Liver (tissue), 9 donors: ENCODE data around the gene CAVIN1. TPM values are rescaled to one million over a fixed set of nuclear protein-coding genes. Genes with fewer than 3 reads are reported as not detected.
"Not testable (repeated sequence)": the region's sequence is repeated elsewhere in the genome, so short reads cannot be mapped to it uniquely, and the experiment has no call there.

Experiments
- DNase-seq: peaks from one replicate; pipeline ENCODE4 v3.0.0-alpha.2; 2017; ENCODE audit warnings: low spot score
- H3K27ac ChIP-seq, 2 donors: one replicate each; pipeline ENCODE4 v1.7.0; 2013; ENCODE audit warnings: inconsistent platforms in 2 of 2, low read length in 2 of 2, control low read depth in 1 of 2, low read depth in 1 of 2, mild to moderate bottlenecking in 1 of 2
- H3K27me3 ChIP-seq, 4 donors: one replicate each; pipeline versions ENCODE4 v1.6.1 to v1.7.0; 2013; ENCODE audit warnings: low read length in 3 of 4, inconsistent platforms in 1 of 4, mild to moderate bottlenecking in 1 of 4, moderate library complexity in 1 of 4; ENCODE audit not compliant: control insufficient read depth in 4 of 4, insufficient read depth in 4 of 4
- H3K36me3 ChIP-seq, 4 donors: one replicate each; pipeline versions ENCODE4 v1.6.1 to v1.7.0; 2013; ENCODE audit warnings: low read length in 3 of 4, mild to moderate bottlenecking in 3 of 4, low read depth in 1 of 4, moderate library complexity in 1 of 4; ENCODE audit not compliant: control insufficient read depth in 4 of 4, insufficient read depth in 3 of 4
- H3K4me1 ChIP-seq, 4 donors: one replicate each; pipeline versions ENCODE4 v1.6.1 to v1.7.0; 2013; ENCODE audit warnings: low read length in 3 of 4, mild to moderate bottlenecking in 3 of 4, moderate library complexity in 1 of 4; ENCODE audit not compliant: control insufficient read depth in 4 of 4, insufficient read depth in 4 of 4
- H3K4me3 ChIP-seq, 3 donors: one replicate each; pipeline versions ENCODE4 v1.6.1 to v1.7.0; 2013; ENCODE audit warnings: low read length in 3 of 3, control low read depth in 1 of 3, low read depth in 1 of 3, mild to moderate bottlenecking in 1 of 3
- H3K9ac ChIP-seq, 2 donors: one replicate each; pipeline ENCODE4 v1.7.0; 2013; ENCODE audit warnings: low read length in 2 of 2, mild to moderate bottlenecking in 2 of 2, moderate library complexity in 2 of 2, control low read depth in 1 of 2, low read depth in 1 of 2
- H3K9me3 ChIP-seq, 4 donors: one replicate each; pipeline versions ENCODE4 v1.6.1 to v1.7.0; 2013; ENCODE audit warnings: low read length in 3 of 4; ENCODE audit not compliant: control insufficient read depth in 4 of 4
- EGR1 ChIP-seq, 2 donors: IDR thresholded peaks; 2 replicates each; pipeline ENCODE4 v1.6.1; 2016 to 2018; ENCODE audit warnings: antibody characterized with exemption in 2 of 2, low read depth in 2 of 2
- FOXA1 ChIP-seq: IDR thresholded peaks from 2 replicates; pipeline ENCODE4 v1.6.1; 2016; ENCODE audit warnings: antibody characterized with exemption
- FOXA2 ChIP-seq: IDR thresholded peaks from 2 replicates; pipeline ENCODE4 v1.6.1; 2016; ENCODE audit warnings: antibody characterized with exemption
- GABPA ChIP-seq, 2 donors: IDR thresholded peaks in 1 of 2; conservative IDR thresholded peaks in 1 of 2; 2 replicates each; pipeline ENCODE4 v1.6.1; 2016; ENCODE audit warnings: antibody characterized with exemption in 2 of 2, mild to moderate bottlenecking in 1 of 2, moderate library complexity in 1 of 2
- HNF4A ChIP-seq, 2 donors: conservative IDR thresholded peaks; 2 replicates each; pipeline ENCODE4 v1.6.1; 2016; ENCODE audit warnings: antibody characterized with exemption in 2 of 2, mild to moderate bottlenecking in 2 of 2
- HNF4G ChIP-seq: IDR thresholded peaks from 2 replicates; pipeline ENCODE4 v1.6.1; 2016; ENCODE audit warnings: antibody characterized with exemption
- JUND ChIP-seq, 2 donors: IDR thresholded peaks; 2 replicates each; pipeline ENCODE4 v1.6.1; 2016; ENCODE audit warnings: antibody characterized with exemption in 2 of 2
- NR2F2 ChIP-seq: IDR thresholded peaks from 2 replicates; pipeline ENCODE4 v1.6.1; 2016; ENCODE audit warnings: antibody characterized with exemption
- RAD21 ChIP-seq, 2 donors: IDR thresholded peaks; 2 replicates each; pipeline ENCODE4 v1.6.1; 2016; ENCODE audit warnings: antibody characterized with exemption in 2 of 2, mild to moderate bottlenecking in 2 of 2
- RXRA ChIP-seq, 2 donors: IDR thresholded peaks; 2 replicates each; pipeline ENCODE4 v1.6.1; 2017 to 2018; ENCODE audit warnings: antibody characterized with exemption in 2 of 2, mild to moderate bottlenecking in 1 of 2
- SP1 ChIP-seq: IDR thresholded peaks from 2 replicates; pipeline ENCODE4 v1.6.1; 2018; ENCODE audit warnings: antibody characterized with exemption, mild to moderate bottlenecking
- TAF1 ChIP-seq: conservative IDR thresholded peaks from 2 replicates; pipeline ENCODE4 v1.6.1; 2016; ENCODE audit warnings: antibody characterized with exemption, mild to moderate bottlenecking
- YY1 ChIP-seq: IDR thresholded peaks from 2 replicates; pipeline ENCODE4 v1.6.1; 2016; ENCODE audit warnings: antibody characterized with exemption, mild to moderate bottlenecking
- WGBS: extraction: QIAGEN DNeasy Blood & Tissue Kit; methylation state at CpG from one replicate; pipeline ENCODE4 v1.1.7; 2013; 5-methylcytosine and 5-hydroxymethylcytosine counted together
- polyA plus RNA-seq, 2 donors: library from polyadenylated mRNA; stranded (reverse) in 1 of 2; unstranded in 1 of 2; fragments of 200-250 nt in 1 of 2; fragments of >200 nt in 1 of 2; fragmentation: Nextera tagmentation in 1 of 2; extraction: Ambion mirVana in 1 of 2; gene quantifications; one replicate each; pipeline versions ENCODE4 v1.2.1 to v1.2.3, GENCODE V29; 2013 to 2015
- total RNA-seq, 2 donors: library from RNA; depleted of rRNA; stranded (reverse); fragments of >200 nt; gene quantifications; one replicate each; pipeline ENCODE4 v1.2.3, GENCODE V29; 2014
- TF ChIP-seq, protein P1 (sequence below): IDR thresholded peaks from 2 replicates; pipeline ENCODE4 v1.6.1; 2016; ENCODE audit warnings: antibody characterized with exemption
- TF ChIP-seq, protein P2 (sequence below): fragments of 150-350 bp; IDR thresholded peaks from 2 replicates; pipeline ENCODE4 v1.5.1; 2017; ENCODE audit warnings: improper control_type of control experiment, low read depth, low read length; ENCODE audit not compliant: missing input control
- TF ChIP-seq, protein P3 (sequence below): IDR thresholded peaks from 2 replicates; pipeline ENCODE4 v1.6.1; 2016; ENCODE audit warnings: antibody characterized with exemption
- TF ChIP-seq, protein P4 (sequence below): IDR thresholded peaks from 2 replicates; pipeline ENCODE4 v1.6.1; 2016; ENCODE audit warnings: antibody characterized with exemption
- donor health status: healthy.
- donor health status: healthy.
- donor health status: healthy.
- donor health status: healthy.
- donor health status: healthy.

The CAVIN1 gene
- total and polyA plus RNA-seq, 4 donors = 6.5 to 27.0 (median 14.4) TPM

DNA sequence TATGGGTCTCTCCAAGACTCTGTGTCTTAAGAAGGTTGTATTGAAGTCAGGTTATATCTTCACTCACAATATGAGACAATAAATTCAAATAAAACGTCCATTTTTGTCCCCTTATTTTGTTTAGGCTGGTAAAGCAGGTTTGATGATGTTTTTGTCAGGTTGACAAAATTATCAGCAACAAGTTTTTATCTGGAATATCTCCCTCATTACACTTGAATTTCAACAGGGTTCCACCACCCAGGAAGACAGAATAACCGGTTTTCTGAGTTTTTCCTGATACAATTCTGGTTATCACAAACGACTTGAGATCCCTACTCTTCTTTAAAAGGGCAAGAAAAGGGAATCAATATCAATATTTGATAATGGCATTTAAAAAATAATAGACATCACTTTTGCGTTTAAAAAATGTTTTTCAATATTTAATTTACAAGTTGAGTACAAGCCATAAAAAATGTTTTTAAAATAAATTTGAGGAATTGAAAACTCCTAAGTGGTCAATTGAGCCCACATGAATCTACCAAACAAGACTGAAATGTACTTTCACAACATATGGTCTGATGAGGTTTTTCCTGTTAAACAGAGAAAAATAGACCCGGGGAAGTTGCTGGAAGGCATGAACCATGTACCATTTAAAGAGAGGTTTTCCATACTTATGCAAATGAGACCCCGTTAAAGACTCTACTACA lies 34.2 kb upstream of the CAVIN1 start:
- TF ChIP-seq YY1 (peak; percentile 8), HNF4A (conservative IDR thresholded peaks at IDR 0.05) (no peak)
- Histone ChIP-seq H3K4me3 (no peak overlapping the region), H3K9ac (peak overlapping the region in 1 of 2 donors; percentile 60), H3K36me3 (peaks cover 0 to 3% (median 0%) of the 10 kb centered on the region in 4 donors), H3K27ac (peak overlapping the region; percentile 67 to 81), H3K9me3 (no peaks in the 10 kb centered on the region), H3K4me1 (peaks cover 0 to 21% (median 13%) of the 10 kb centered on the region in 4 donors), H3K27me3 (no peaks in the 10 kb centered on the region)
- DNase-seq = no peak
- WGBS = 46% methylated on average over 6 of the region's 6 CpGs

DNA sequence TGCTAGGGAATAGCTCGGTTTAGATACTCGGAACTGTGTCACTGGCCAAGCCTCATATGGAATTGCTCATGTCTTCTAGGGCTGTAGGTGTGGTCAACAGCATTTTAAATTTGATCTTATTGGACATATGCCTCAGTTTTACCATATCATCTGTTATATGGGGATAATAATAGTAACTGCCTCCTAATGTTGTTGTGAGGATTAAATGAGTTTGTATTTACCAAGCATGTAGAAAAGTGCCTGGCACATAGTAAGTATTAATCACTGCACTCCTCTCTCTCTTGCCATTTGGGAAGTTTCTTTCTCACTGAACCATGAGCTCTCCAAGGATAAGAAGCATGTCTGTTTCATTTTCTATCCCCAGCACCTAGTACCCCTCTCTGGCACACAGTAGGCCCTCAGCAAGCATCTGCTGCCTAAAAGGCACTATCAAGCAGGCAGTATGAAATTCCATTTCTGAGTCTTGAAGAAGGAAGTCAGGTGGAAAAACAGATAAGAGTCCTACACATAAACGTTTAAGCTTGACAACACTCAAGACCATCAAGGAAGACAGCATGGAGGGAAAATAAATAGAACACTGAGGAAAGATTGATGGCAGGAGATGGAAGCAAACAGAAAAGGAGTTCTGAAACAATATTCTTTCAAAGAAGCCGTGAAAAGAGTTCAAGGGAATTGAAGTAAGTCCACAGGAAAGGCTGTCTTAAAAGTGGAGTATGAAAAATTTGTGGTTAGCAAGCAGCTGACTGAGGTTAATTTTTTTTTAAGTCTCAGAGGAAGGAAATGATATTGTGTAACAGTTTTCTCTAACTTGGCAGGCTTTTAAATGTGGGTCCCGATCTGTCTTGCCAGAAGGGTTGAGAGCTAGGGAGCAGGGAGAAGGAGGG lies 33.4 kb upstream of the CAVIN1 start:
- 52% methylated on average over 5 of the region's 5 CpGs for WGBS
- DNase-seq = no peak
- no peak overlapping the region for H3K4me3 ChIP-seq
- H3K9ac ChIP-seq = peak overlapping the region in 1 of 2 donors; percentile 60
- no peaks in the 10 kb centered on the region for H3K27me3 ChIP-seq
- peaks cover 0 to 2% (median 0%) of the 10 kb centered on the region in 4 donors for H3K36me3 ChIP-seq
- no peak for TF ChIP-seq HNF4A (conservative IDR thresholded peaks at IDR 0.05)
- TF ChIP-seq YY1 = peak; percentile 39
- TF ChIP-seq RXRA (IDR thresholded peaks at IDR 0.05) = no peak
- TF ChIP-seq TAF1 = no peak
- TF ChIP-seq, protein P1, sequence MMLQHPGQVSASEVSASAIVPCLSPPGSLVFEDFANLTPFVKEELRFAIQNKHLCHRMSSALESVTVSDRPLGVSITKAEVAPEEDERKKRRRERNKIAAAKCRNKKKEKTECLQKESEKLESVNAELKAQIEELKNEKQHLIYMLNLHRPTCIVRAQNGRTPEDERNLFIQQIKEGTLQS = no peak
- peak overlapping the region; percentile 19 to 81 for H3K27ac ChIP-seq
- peaks cover 0 to 21% (median 13%) of the 10 kb centered on the region in 4 donors for H3K4me1 ChIP-seq
- H3K9me3 ChIP-seq = no peaks in the 10 kb centered on the region

DNA sequence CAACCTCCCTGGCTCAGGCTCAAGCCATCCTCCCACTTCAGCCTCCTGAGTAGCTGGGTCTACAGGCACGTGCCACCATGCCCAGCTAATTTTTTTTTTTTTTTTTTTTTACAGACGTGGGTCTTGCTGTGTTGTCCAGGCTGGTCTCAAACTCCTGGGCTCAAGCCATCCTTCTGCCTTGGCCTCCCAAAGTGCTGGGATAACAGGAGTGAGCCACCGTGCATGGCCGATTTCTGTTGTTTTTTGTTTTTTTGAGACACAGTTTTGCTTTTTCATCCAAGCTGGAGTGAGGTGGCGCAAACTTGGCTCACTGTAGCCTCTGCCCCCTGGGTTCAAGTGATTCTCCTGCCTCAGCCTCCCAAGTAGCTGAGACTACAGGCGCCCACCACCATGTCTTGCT lies 31.9 kb upstream of the CAVIN1 start:
- DNase-seq, H3K36me3 ChIP-seq, H3K4me3 ChIP-seq, H3K9me3 ChIP-seq, H3K27me3 ChIP-seq, H3K27ac ChIP-seq, H3K9ac ChIP-seq: not testable (repeated sequence)
- 91% methylated on average over 6 of the region's 6 CpGs for WGBS
- peaks cover 0 to 13% (median 7%) of the 10 kb centered on the region in 4 donors for H3K4me1 ChIP-seq

DNA sequence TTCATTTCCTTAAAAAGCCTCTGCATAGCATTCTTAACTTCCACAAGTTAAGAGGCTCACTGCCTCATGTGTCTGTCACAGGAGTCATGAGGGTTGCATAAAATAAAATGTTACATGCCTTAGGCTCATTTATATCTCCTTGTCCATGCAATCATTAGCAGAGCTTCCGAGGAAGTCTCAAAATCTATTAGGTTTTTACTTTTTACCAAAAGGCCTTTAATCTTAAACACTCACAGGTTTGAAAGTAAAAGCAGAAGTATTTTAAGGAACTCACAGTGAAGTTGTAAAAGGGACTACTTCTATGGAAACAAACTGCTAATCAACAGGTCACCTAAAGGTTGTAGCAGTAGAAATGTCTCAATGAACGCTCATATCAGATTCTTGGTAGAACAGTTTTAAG lies 30.4 kb upstream of the CAVIN1 start:
- Histone ChIP-seq H3K27me3 (no peaks in the 10 kb centered on the region), H3K9me3 (no peaks in the 10 kb centered on the region), H3K9ac (no peak overlapping the region), H3K4me3 (no peak overlapping the region), H3K27ac (no peak overlapping the region), H3K4me1 (peaks cover 0 to 5% (median 0%) of the 10 kb centered on the region in 4 donors), H3K36me3 (no peaks in the 10 kb centered on the region)
- no peak for DNase-seq
- 84% methylated on average over 2 of the region's 2 CpGs for WGBS
- no peak for TF ChIP-seq FOXA2
- no peak for TF ChIP-seq JUND (IDR thresholded peaks at IDR 0.05)
- TF ChIP-seq GABPA (IDR thresholded peaks at IDR 0.05 in 1 of 2, conservative IDR thresholded peaks at IDR 0.05 in 1 of 2) = no peak
- no peak for TF ChIP-seq NR2F2
- TF ChIP-seq, protein P2, sequence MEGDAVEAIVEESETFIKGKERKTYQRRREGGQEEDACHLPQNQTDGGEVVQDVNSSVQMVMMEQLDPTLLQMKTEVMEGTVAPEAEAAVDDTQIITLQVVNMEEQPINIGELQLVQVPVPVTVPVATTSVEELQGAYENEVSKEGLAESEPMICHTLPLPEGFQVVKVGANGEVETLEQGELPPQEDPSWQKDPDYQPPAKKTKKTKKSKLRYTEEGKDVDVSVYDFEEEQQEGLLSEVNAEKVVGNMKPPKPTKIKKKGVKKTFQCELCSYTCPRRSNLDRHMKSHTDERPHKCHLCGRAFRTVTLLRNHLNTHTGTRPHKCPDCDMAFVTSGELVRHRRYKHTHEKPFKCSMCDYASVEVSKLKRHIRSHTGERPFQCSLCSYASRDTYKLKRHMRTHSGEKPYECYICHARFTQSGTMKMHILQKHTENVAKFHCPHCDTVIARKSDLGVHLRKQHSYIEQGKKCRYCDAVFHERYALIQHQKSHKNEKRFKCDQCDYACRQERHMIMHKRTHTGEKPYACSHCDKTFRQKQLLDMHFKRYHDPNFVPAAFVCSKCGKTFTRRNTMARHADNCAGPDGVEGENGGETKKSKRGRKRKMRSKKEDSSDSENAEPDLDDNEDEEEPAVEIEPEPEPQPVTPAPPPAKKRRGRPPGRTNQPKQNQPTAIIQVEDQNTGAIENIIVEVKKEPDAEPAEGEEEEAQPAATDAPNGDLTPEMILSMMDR = no peak
- no peak for TF ChIP-seq FOXA1
- no peak for TF ChIP-seq RXRA (IDR thresholded peaks at IDR 0.05)
- no peak for TF ChIP-seq YY1
- TF ChIP-seq TAF1 = no peak
- TF ChIP-seq HNF4A (conservative IDR thresholded peaks at IDR 0.05) = no peak
- no peak for TF ChIP-seq SP1
- no peak for TF ChIP-seq EGR1 (IDR thresholded peaks at IDR 0.05; ENCODE audit: low read depth in 2 of 2)
- TF ChIP-seq HNF4G = no peak
- no peak for TF ChIP-seq RAD21 (IDR thresholded peaks at IDR 0.05)
- TF ChIP-seq, protein P3, sequence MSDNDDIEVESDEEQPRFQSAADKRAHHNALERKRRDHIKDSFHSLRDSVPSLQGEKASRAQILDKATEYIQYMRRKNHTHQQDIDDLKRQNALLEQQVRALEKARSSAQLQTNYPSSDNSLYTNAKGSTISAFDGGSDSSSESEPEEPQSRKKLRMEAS = no peak
- TF ChIP-seq, protein P4, sequence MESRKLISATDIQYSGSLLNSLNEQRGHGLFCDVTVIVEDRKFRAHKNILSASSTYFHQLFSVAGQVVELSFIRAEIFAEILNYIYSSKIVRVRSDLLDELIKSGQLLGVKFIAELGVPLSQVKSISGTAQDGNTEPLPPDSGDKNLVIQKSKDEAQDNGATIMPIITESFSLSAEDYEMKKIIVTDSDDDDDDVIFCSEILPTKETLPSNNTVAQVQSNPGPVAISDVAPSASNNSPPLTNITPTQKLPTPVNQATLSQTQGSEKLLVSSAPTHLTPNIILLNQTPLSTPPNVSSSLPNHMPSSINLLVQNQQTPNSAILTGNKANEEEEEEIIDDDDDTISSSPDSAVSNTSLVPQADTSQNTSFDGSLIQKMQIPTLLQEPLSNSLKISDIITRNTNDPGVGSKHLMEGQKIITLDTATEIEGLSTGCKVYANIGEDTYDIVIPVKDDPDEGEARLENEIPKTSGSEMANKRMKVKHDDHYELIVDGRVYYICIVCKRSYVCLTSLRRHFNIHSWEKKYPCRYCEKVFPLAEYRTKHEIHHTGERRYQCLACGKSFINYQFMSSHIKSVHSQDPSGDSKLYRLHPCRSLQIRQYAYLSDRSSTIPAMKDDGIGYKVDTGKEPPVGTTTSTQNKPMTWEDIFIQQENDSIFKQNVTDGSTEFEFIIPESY = no peak
- TF ChIP-seq, protein P1 = no peak
